ENCODE results near the gene SIGLEC10.
"Not testable (repeated sequence)": the region's sequence is repeated elsewhere in the genome, so short reads cannot be mapped to it uniquely, and the experiment has no call there.

The SIGLEC10 gene

DNA sequence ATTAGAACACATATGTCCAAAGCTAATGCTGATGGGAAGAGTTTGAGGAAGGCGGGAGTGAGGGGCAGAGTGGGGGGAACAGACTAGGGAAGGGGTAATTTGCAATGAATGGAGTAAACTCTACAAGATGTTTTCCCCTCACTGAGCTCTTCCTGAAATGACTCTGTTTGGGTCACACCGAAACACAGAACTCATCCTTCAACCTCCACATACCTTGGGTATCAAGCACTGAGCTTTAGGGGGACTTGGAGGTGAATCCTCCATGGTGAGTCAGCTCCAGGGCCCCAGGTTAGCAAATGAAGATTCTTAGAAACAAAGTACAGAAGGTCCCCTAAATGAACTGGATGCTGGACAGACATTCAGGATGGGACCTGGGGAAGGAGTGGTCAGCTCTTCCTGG is 1.3 kb upstream of the SIGLEC10 start:
- TF ChIP-seq EZH2phosphoT487 (conservative IDR thresholded peaks at IDR 0.05; ENCODE audit: low read length) = no peak
- TF ChIP-seq CTCF (IDR thresholded peaks at IDR 0.05; ENCODE audit: insufficient read depth, low read length, poor library complexity, severe bottlenecking) = no peak
- Histone ChIP-seq H3F3A (ENCODE audit: insufficient read depth) (no peaks in the 10 kb centered on the region), H3K27ac (ENCODE audit: low read depth, low read length) (no peak overlapping the region), H4K20me1 (ENCODE audit: low read depth, low read length) (no peaks in the 10 kb centered on the region), H3K4me2 (ENCODE audit: low read depth, low read length, poor library complexity, severe bottlenecking) (no peak overlapping the region), H3K9me3 (ENCODE audit: insufficient read depth, low read length) (no peaks in the 10 kb centered on the region), H3K79me2 (ENCODE audit: insufficient read depth, low read length) (no peaks in the 10 kb centered on the region), H2AFZ (ENCODE audit: low read depth, low read length, severe bottlenecking) (no peak overlapping the region), H3K9ac (ENCODE audit: low read length) (no peak overlapping the region), H3K27me3 (ENCODE audit: low read length) (no peaks in the 10 kb centered on the region), H3K4me3 (ENCODE audit: insufficient read depth, low read length, poor library complexity, severe bottlenecking) (no peak overlapping the region), H3K36me3 (ENCODE audit: low read length) (no peaks in the 10 kb centered on the region), H3K9me2 (replicated peaks; ENCODE audit: insufficient read depth, low read length) (no peaks in the 10 kb centered on the region)

- Histone ChIP-seq H3K27me3 (ENCODE audit: low read length) (no peaks in the 10 kb centered on the region), H3F3A (ENCODE audit: insufficient read depth) (no peaks in the 10 kb centered on the region), H3K9me3 (ENCODE audit: insufficient read depth, low read length) (no peaks in the 10 kb centered on the region), H3K4me3 (ENCODE audit: insufficient read depth, low read length, poor library complexity, severe bottlenecking) (no peak overlapping the region), H3K9me2 (replicated peaks; ENCODE audit: insufficient read depth, low read length) (no peaks in the 10 kb centered on the region), H3K36me3 (ENCODE audit: low read length) (no peaks in the 10 kb centered on the region), H3K79me2 (ENCODE audit: insufficient read depth, low read length) (no peaks in the 10 kb centered on the region), H4K20me1 (ENCODE audit: low read depth, low read length) (no peaks in the 10 kb centered on the region), H2AFZ (ENCODE audit: low read depth, low read length, severe bottlenecking) (peak overlapping the region; percentile 85), H3K4me2 (ENCODE audit: low read depth, low read length, poor library complexity, severe bottlenecking) (peak overlapping the region; percentile 24), H3K9ac (ENCODE audit: low read length) (peak overlapping the region; percentile 38), H3K27ac (ENCODE audit: low read depth, low read length) (0 out of 2 replicates have a peak overlapping the region, but pooled peaks have one; percentile 32)
- TF ChIP-seq CTCF (IDR thresholded peaks at IDR 0.05; ENCODE audit: insufficient read depth, low read length, poor library complexity, severe bottlenecking) (no peak), EZH2phosphoT487 (conservative IDR thresholded peaks at IDR 0.05; ENCODE audit: low read length) (no peak)
Measured at GRCh38 chr19:51417810-51418157, 342 bp upstream of the SIGLEC10 start.

GRCh38 chr19:51416422-51416821 is 1.0 kb downstream of the SIGLEC10 start:
- H3K79me2 ChIP-seq (ENCODE audit: insufficient read depth, low read length); H3K9ac ChIP-seq (ENCODE audit: low read length); H3K27ac ChIP-seq (ENCODE audit: low read depth, low read length); H3K36me3 ChIP-seq (ENCODE audit: low read length); H3K9me2 ChIP-seq (replicated peaks; ENCODE audit: insufficient read depth, low read length); H3K9me3 ChIP-seq (ENCODE audit: insufficient read depth, low read length); H3K4me3 ChIP-seq (ENCODE audit: insufficient read depth, low read length, poor library complexity, severe bottlenecking); H4K20me1 ChIP-seq (ENCODE audit: low read depth, low read length); H2AFZ ChIP-seq (ENCODE audit: low read depth, low read length, severe bottlenecking); H3F3A ChIP-seq (ENCODE audit: insufficient read depth); H3K4me2 ChIP-seq (ENCODE audit: low read depth, low read length, poor library complexity, severe bottlenecking); H3K27me3 ChIP-seq (ENCODE audit: low read length): not testable (repeated sequence)

DNA sequence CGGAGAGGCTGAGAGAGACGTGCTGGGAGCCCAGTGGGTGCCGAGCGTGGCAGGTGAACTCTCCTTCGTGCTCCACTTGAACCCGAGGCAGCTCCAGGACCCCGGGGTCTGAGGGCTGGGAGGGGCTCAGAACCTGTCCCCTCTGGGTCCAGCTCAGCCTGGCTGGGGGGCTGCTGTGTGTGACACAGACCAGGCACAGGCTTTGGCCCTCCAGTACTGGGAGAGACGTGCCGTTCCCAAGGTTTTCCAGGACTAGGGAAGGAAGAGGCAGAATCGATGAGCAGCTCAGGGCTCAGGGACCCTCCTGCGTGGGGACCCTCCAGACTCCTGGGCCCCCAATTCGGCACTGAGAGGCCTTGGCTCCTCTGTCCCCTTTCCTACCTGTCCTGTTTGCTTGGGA is 2.3 kb downstream of the SIGLEC10 start:
- Histone ChIP-seq H3K4me3 (ENCODE audit: insufficient read depth, low read length, poor library complexity, severe bottlenecking) (no peak overlapping the region), H3K9me2 (replicated peaks; ENCODE audit: insufficient read depth, low read length) (no peaks in the 10 kb centered on the region), H3K36me3 (ENCODE audit: low read length) (no peaks in the 10 kb centered on the region), H3K9me3 (ENCODE audit: insufficient read depth, low read length) (no peaks in the 10 kb centered on the region), H4K20me1 (ENCODE audit: low read depth, low read length) (no peaks in the 10 kb centered on the region), H3K27me3 (ENCODE audit: low read length) (no peaks in the 10 kb centered on the region), H3K79me2 (ENCODE audit: insufficient read depth, low read length) (no peaks in the 10 kb centered on the region), H3K9ac (ENCODE audit: low read length) (no peak overlapping the region), H3F3A (ENCODE audit: insufficient read depth) (no peaks in the 10 kb centered on the region), H3K27ac (ENCODE audit: low read depth, low read length) (no peak overlapping the region), H2AFZ (ENCODE audit: low read depth, low read length, severe bottlenecking) (no peak overlapping the region), H3K4me2 (ENCODE audit: low read depth, low read length, poor library complexity, severe bottlenecking) (no peak overlapping the region)
- no peak for TF ChIP-seq EZH2phosphoT487 (conservative IDR thresholded peaks at IDR 0.05; ENCODE audit: low read length)
- TF ChIP-seq CTCF (IDR thresholded peaks at IDR 0.05; ENCODE audit: insufficient read depth, low read length, poor library complexity, severe bottlenecking) = no peak

All from SU-DHL-6 (cell line).